ENCODE data around the gene STAG1. TPM values are rescaled to one million over a fixed set of nuclear protein-coding genes. Genes with fewer than 3 reads are reported as not detected.

The STAG1 gene
- polyA plus RNA-seq, 1 experiment = 13.8 TPM

DNA sequence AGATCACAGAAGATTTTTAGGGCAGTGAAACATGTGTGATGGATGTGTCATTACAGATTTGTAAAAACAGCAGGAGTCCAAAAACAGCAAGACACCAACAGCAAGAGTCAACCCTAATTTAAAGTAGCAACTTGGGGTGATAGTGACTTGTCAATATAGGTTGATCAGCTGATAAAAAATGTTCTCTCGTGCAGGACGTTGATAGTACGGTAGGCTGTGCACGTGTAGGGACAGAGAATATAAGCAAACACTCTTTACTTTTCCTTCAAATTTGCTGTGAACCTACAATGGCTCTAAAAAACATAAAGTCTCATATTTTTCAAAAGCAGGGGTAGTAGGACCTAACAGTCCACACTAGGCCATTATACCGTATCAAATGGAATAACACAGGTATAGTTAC lies 120.8 kb downstream of the STAG1 start:
- Histone ChIP-seq H3K4me3 (ENCODE audit: low read depth, low read length) (no peak overlapping the region), H3K36me3 (ENCODE audit: control insufficient read depth, insufficient read depth, low read length) (no peaks in the 10 kb centered on the region), H3K27me3 (ENCODE audit: control insufficient read depth, insufficient read depth, low read length) (no peaks in the 10 kb centered on the region)
- ChIA-PET POLR2A (no interaction called here), CTCF (interaction anchor here (2.2 kb wide), 1 partner anchor 11 kb away, joined by 4 read pairs; no protein-coding TSS in a partner anchor)
- TF ChIP-seq, protein P1, sequence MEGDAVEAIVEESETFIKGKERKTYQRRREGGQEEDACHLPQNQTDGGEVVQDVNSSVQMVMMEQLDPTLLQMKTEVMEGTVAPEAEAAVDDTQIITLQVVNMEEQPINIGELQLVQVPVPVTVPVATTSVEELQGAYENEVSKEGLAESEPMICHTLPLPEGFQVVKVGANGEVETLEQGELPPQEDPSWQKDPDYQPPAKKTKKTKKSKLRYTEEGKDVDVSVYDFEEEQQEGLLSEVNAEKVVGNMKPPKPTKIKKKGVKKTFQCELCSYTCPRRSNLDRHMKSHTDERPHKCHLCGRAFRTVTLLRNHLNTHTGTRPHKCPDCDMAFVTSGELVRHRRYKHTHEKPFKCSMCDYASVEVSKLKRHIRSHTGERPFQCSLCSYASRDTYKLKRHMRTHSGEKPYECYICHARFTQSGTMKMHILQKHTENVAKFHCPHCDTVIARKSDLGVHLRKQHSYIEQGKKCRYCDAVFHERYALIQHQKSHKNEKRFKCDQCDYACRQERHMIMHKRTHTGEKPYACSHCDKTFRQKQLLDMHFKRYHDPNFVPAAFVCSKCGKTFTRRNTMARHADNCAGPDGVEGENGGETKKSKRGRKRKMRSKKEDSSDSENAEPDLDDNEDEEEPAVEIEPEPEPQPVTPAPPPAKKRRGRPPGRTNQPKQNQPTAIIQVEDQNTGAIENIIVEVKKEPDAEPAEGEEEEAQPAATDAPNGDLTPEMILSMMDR (IDR thresholded peaks at IDR 0.05; ENCODE audit: insufficient read depth, low read depth, low read length) = no peak
- DNase-seq (ENCODE audit: low read depth) = no peak

DNA sequence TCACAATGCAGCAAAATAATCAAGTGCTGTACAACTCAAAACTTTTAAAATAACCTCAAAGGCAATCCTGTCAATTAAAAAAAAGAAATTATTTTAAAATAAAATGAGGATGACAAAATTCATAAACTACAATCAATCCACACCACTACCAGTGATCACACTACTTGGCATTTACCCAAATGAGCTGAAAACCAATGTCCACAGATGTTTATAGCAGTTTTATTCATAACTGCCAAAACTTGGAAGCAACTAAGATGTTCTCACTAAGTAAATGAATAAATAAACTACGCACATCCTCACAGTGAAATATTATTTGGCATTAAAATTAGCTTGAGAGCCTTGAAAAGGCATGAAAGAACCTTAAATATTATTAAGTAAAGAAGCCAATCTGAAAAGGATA lies 121.3 kb downstream of the STAG1 start:
- no peaks in the 10 kb centered on the region for H3K36me3 ChIP-seq (ENCODE audit: control insufficient read depth, insufficient read depth, low read length)
- no peaks in the 10 kb centered on the region for H3K27me3 ChIP-seq (ENCODE audit: control insufficient read depth, insufficient read depth, low read length)
- TF ChIP-seq, protein P1 (IDR thresholded peaks at IDR 0.05; ENCODE audit: insufficient read depth, low read depth, low read length) = no peak
- POLR2A ChIA-PET = no interaction called here
- CTCF ChIA-PET = no interaction called here
- no peak for DNase-seq (ENCODE audit: low read depth)
- no peak overlapping the region for H3K4me3 ChIP-seq (ENCODE audit: low read depth, low read length)

DNA sequence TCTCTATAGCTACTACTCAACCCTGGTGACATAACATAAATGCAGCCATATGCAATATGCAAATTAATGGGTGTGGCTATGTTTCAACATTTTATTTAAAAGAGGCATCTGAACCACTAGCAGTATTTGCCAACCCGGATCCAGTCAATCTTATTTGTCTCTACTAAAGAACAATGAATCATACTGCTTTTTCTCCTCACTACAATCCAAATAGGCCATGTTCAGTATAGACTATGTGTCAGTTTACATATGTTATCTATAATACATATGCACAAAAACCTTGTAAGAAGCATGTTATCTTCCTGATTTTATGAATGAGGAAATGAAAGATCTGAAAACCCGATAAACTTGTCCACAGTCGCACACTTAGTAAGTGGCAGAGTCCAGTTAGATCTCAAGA lies 125.7 kb downstream of the STAG1 start:
- no peaks in the 10 kb centered on the region for H3K36me3 ChIP-seq (ENCODE audit: control insufficient read depth, insufficient read depth, low read length)

DNA sequence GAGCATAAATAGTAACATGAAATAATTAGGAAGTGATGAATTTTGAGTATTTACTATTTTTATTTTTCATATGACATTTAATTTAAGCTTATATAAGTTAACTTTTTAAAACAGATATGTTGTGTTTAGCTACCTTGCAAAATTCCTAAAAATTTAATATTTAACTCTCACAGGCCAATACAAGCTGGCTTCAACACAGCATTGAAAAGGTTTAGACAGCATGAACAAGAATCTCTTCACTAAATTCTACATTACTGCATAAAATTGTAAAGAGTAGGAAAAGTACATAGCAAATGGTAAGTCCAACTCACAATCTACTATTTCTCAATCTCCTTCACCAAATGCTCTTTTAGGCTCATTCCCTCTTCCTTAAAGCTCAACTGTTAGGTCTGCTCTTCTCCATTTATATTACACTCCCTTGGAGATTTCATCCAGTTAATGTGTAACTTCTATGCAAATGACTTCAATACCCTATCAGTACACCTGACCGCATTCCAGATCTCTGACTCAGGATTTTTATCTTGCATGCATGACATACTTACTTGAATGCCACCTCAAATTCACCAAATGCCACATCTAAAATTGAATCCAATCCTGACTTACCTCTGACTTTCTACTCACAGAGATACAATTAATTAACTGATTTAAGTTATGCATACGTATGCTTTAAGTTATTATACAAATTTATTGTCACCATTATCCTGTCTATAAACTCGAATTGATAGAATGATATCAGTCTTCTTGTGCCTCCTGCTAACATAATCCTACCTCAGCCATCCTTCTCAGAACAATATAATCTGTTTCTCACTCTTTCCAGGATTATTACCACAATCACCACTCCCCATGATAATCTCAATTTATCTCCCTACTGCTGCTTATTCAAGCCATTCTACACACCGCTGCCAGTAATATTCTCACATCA lies 127.0 kb downstream of the STAG1 start:
- POLR2A ChIA-PET = no interaction called here
- no peak overlapping the region for H3K4me3 ChIP-seq (ENCODE audit: low read depth, low read length)
- CTCF ChIA-PET = interaction anchor here (0.7 kb wide), 1 partner anchor 220 kb away, joined by 3 read pairs; no protein-coding TSS in a partner anchor

More for the DNA sequence above, 125.7 kb downstream of the STAG1 start:
- POLR2A ChIA-PET = no interaction called here
- H3K4me3 ChIP-seq (ENCODE audit: low read depth, low read length) = no peak overlapping the region
- no peak for DNase-seq (ENCODE audit: low read depth)
- CTCF ChIA-PET = no interaction called here
- no peaks in the 10 kb centered on the region for H3K27me3 ChIP-seq (ENCODE audit: control insufficient read depth, insufficient read depth, low read length)
- TF ChIP-seq, protein P1 (IDR thresholded peaks at IDR 0.05; ENCODE audit: insufficient read depth, low read depth, low read length) = no peak

DNA sequence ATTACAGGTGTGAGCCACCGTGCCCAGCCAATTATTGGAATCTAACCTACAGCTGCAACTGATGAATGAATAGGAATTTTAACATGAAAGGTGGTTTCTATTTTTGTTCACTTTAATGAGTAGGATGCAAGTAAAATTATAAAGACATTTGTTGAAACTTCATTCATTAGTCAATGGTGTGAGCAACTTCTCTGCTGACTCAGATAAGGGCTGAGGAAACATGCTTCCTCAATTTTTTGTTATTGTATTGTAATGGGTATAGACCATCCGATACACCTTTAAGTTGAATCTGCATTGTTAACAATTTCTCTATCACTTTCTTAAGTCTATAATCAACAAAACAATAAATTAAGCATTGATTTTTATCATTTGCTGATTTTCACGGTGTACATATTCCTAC lies 127.8 kb downstream of the STAG1 start:
- ChIA-PET CTCF (no interaction called here), POLR2A (no interaction called here)
- Histone ChIP-seq H3K36me3 (ENCODE audit: control insufficient read depth, insufficient read depth, low read length) (no peaks in the 10 kb centered on the region), H3K27me3 (ENCODE audit: control insufficient read depth, insufficient read depth, low read length) (no peaks in the 10 kb centered on the region), H3K4me3 (ENCODE audit: low read depth, low read length) (no peak overlapping the region)
- TF ChIP-seq, protein P1 (IDR thresholded peaks at IDR 0.05; ENCODE audit: insufficient read depth, low read depth, low read length) = no peak
- no peak for DNase-seq (ENCODE audit: low read depth)

More for the DNA sequence above, 127.0 kb downstream of the STAG1 start:
- Histone ChIP-seq H3K27me3 (ENCODE audit: control insufficient read depth, insufficient read depth, low read length) (no peaks in the 10 kb centered on the region), H3K36me3 (ENCODE audit: control insufficient read depth, insufficient read depth, low read length) (no peaks in the 10 kb centered on the region)
- TF ChIP-seq, protein P1 (IDR thresholded peaks at IDR 0.05; ENCODE audit: insufficient read depth, low read depth, low read length) = no peak
- no peak for DNase-seq (ENCODE audit: low read depth)

Data from BJ (cell line).